ENCODE data around the gene RPS8.

- TF ChIP-seq, protein P1, sequence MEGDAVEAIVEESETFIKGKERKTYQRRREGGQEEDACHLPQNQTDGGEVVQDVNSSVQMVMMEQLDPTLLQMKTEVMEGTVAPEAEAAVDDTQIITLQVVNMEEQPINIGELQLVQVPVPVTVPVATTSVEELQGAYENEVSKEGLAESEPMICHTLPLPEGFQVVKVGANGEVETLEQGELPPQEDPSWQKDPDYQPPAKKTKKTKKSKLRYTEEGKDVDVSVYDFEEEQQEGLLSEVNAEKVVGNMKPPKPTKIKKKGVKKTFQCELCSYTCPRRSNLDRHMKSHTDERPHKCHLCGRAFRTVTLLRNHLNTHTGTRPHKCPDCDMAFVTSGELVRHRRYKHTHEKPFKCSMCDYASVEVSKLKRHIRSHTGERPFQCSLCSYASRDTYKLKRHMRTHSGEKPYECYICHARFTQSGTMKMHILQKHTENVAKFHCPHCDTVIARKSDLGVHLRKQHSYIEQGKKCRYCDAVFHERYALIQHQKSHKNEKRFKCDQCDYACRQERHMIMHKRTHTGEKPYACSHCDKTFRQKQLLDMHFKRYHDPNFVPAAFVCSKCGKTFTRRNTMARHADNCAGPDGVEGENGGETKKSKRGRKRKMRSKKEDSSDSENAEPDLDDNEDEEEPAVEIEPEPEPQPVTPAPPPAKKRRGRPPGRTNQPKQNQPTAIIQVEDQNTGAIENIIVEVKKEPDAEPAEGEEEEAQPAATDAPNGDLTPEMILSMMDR (IDR thresholded peaks at IDR 0.05 in 2 of 3, conservative IDR thresholded peaks at IDR 0.05 in 1 of 3; ENCODE audit: borderline replicate concordance in 1 of 3, insufficient read depth in 1 of 3, low read depth in 2 of 3, low read length in 2 of 3): no peak
- no peak for TF ChIP-seq POLR2A (IDR thresholded peaks at IDR 0.05; ENCODE audit: borderline replicate concordance, extremely low read depth, insufficient read depth, insufficient read length)
- no peak for TF ChIP-seq EZH2 (IDR thresholded peaks at IDR 0.05)
- TF ChIP-seq YY1 (IDR thresholded peaks at IDR 0.05; ENCODE audit: extremely low read depth, insufficient replicate concordance, low read depth, low read length): no peak
- no peak for TF ChIP-seq TCF7L2 (IDR thresholded peaks at IDR 0.05; ENCODE audit: borderline replicate concordance, extremely low read depth, insufficient read depth, insufficient read length)
- TF ChIP-seq, protein P2, sequence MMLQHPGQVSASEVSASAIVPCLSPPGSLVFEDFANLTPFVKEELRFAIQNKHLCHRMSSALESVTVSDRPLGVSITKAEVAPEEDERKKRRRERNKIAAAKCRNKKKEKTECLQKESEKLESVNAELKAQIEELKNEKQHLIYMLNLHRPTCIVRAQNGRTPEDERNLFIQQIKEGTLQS (IDR thresholded peaks at IDR 0.05): no peak
- TF ChIP-seq, protein P3, sequence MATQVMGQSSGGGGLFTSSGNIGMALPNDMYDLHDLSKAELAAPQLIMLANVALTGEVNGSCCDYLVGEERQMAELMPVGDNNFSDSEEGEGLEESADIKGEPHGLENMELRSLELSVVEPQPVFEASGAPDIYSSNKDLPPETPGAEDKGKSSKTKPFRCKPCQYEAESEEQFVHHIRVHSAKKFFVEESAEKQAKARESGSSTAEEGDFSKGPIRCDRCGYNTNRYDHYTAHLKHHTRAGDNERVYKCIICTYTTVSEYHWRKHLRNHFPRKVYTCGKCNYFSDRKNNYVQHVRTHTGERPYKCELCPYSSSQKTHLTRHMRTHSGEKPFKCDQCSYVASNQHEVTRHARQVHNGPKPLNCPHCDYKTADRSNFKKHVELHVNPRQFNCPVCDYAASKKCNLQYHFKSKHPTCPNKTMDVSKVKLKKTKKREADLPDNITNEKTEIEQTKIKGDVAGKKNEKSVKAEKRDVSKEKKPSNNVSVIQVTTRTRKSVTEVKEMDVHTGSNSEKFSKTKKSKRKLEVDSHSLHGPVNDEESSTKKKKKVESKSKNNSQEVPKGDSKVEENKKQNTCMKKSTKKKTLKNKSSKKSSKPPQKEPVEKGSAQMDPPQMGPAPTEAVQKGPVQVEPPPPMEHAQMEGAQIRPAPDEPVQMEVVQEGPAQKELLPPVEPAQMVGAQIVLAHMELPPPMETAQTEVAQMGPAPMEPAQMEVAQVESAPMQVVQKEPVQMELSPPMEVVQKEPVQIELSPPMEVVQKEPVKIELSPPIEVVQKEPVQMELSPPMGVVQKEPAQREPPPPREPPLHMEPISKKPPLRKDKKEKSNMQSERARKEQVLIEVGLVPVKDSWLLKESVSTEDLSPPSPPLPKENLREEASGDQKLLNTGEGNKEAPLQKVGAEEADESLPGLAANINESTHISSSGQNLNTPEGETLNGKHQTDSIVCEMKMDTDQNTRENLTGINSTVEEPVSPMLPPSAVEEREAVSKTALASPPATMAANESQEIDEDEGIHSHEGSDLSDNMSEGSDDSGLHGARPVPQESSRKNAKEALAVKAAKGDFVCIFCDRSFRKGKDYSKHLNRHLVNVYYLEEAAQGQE (IDR thresholded peaks at IDR 0.05; ENCODE audit: low read depth): no peak
- no peak for TF ChIP-seq SP1 (IDR thresholded peaks at IDR 0.05; ENCODE audit: low read depth)
- no peak for TF ChIP-seq POLR2AphosphoS5 (IDR thresholded peaks at IDR 0.05; ENCODE audit: low read depth, low read length)
- TF ChIP-seq ZBTB33 (IDR thresholded peaks at IDR 0.05; ENCODE audit: extremely low read depth, insufficient replicate concordance, low read length): no peak
- no peak for TF ChIP-seq EZH2phosphoT487 (IDR thresholded peaks at IDR 0.05; ENCODE audit: borderline replicate concordance)
- no peak for TF ChIP-seq ZNF274 (IDR thresholded peaks at IDR 0.05; ENCODE audit: low read depth, low read length)
- no peak for TF ChIP-seq MAX (IDR thresholded peaks at IDR 0.05)
Measured at GRCh38 chr1:44803312-44804095, 28.2 kb downstream of the RPS8 start.

Measured in HCT116 (cell line).